Colonic mucosa (tissue), 4 donors: ENCODE data around the gene ISOC2. TPM values are rescaled to one million over a fixed set of nuclear protein-coding genes. Genes with fewer than 3 reads are reported as not detected.
"Not testable (repeated sequence)": the region's sequence is repeated elsewhere in the genome, so short reads cannot be mapped to it uniquely, and the experiment has no call there.

ENCODE experiments used
- DNase-seq: peaks from one replicate; pipeline ENCODE4 v3.0.0-alpha.2; 2020
- H3K27ac ChIP-seq: fragments of 200-600 bp; one replicate; pipeline ENCODE4 v1.8.0; 2021
- H3K27me3 ChIP-seq: fragments of 200-600 bp; one replicate; pipeline ENCODE4 v1.8.0; 2021
- H3K36me3 ChIP-seq: fragments of 200-600 bp; one replicate; pipeline ENCODE4 v1.8.0; 2021
- H3K4me1 ChIP-seq: fragments of 200-600 bp; one replicate; pipeline ENCODE4 v1.8.0; 2021; ENCODE audit warnings: mild to moderate bottlenecking
- H3K4me3 ChIP-seq: fragments of 200-600 bp; one replicate; pipeline ENCODE4 v1.8.0; 2021
- H3K9ac ChIP-seq, 2 donors: one replicate each; pipeline ENCODE4 v1.7.0; 2013; ENCODE audit warnings: control low read depth in 2 of 2, low read depth in 2 of 2, low read length in 2 of 2
- H3K9me3 ChIP-seq: fragments of 200-600 bp; one replicate; pipeline ENCODE4 v1.8.0; 2021
- intact Hi-C: fragments of 100-400 bp; cut with DNase I; formaldehyde crosslinking; loops from one replicate; pipeline ENCODE4 v1.14.1; 2022
- total RNA-seq, 2 donors: library from RNA; stranded (reverse); fragmentation: NEBNext Ultra II Directional in 1 of 2; extraction: Animal tissue kit (Norgen Biotek cat#: 25700) in 1 of 2; gene quantifications; one replicate each; pipeline ENCODE4 v1.2.1, GENCODE V29; 2021
- TF ChIP-seq, protein P1 (sequence below): fragments of 200-600 bp; IDR thresholded peaks from one replicate; pipeline ENCODE4 v1.8.0; 2022; ENCODE audit warnings: antibody characterized with exemption, mild to moderate bottlenecking
- donor health status: healthy.
- donor health status: DM: no; HTN: no; CAD: no.
- donor health status: DM: no; HTN: no; CAD: no.

Gene ISOC2
- total RNA-seq, 2 donors from 2014 or later = 89.8 to 132 TPM

DNA sequence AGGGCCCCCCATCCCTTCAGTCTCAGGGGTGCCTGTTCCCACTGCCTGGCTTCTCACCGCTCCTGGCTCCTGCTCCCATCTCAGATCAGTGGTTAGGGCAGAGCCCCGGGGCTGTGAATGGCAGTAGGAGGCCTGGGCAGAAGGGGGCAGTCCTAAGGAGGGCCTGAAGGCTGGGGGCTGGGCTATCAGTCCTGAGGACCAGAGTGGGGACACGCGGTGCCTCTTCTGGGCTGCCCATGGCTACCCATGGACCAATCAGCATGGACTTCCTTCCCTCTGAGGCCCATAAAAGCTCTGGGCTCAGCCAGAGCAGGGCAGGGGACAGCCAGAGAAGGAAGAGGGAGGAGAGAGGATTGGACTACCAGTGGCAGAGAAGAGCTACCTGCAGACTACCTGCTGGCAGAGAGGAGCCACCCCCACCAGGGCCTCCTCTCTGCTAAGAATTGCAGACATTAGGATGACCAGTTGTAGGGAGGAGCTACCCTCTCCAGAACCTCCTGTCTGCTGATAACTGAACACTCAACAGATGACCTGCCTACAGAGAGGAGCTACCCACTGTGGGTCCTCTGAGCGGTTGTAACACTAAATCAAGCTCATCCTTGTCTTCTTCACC is 41.7 kb downstream of the ISOC2 start:
- intact Hi-C loops = loop anchor here (5.0 kb wide), 2 partner anchors 127 to 277 kb away; no protein-coding TSS in a partner anchor
- no peak overlapping the region for H3K27ac ChIP-seq
- H3K27me3 ChIP-seq = no peaks in the 10 kb centered on the region
- H3K9ac ChIP-seq = no peak overlapping the region
- H3K4me1 ChIP-seq = no peaks in the 10 kb centered on the region
- TF ChIP-seq, protein P1, sequence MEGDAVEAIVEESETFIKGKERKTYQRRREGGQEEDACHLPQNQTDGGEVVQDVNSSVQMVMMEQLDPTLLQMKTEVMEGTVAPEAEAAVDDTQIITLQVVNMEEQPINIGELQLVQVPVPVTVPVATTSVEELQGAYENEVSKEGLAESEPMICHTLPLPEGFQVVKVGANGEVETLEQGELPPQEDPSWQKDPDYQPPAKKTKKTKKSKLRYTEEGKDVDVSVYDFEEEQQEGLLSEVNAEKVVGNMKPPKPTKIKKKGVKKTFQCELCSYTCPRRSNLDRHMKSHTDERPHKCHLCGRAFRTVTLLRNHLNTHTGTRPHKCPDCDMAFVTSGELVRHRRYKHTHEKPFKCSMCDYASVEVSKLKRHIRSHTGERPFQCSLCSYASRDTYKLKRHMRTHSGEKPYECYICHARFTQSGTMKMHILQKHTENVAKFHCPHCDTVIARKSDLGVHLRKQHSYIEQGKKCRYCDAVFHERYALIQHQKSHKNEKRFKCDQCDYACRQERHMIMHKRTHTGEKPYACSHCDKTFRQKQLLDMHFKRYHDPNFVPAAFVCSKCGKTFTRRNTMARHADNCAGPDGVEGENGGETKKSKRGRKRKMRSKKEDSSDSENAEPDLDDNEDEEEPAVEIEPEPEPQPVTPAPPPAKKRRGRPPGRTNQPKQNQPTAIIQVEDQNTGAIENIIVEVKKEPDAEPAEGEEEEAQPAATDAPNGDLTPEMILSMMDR = no peak
- H3K9me3 ChIP-seq = no peaks in the 10 kb centered on the region
- H3K36me3 ChIP-seq = no peaks in the 10 kb centered on the region
- no peak for DNase-seq
- H3K4me3 ChIP-seq = no peak overlapping the region

DNA sequence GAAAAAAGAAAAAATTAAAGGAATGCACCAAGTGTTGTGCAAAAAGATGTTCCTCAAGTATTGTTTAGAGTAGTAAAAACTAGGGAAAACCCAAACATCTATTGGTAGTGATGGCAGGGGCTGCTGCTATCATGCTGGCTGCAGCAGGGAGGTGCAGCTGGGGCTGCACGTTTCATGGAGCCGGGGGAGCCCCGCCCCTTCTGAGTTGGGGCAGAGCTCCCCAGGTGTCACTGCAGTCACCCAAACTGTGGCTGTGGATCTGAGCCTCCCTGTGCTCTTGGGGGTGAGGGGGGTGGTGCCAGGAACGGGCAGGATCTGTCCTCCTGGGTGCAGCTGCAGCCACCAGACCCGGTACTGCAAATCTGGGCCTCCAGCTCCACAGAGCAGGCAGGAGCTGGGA is 42.3 kb downstream of the ISOC2 start:
- no peak for DNase-seq
- H3K9me3 ChIP-seq = no peaks in the 10 kb centered on the region
- H3K4me1 ChIP-seq = no peaks in the 10 kb centered on the region
- H3K4me3 ChIP-seq = no peak overlapping the region
- H3K9ac ChIP-seq = no peak overlapping the region
- no peak overlapping the region for H3K27ac ChIP-seq
- no peaks in the 10 kb centered on the region for H3K36me3 ChIP-seq
- H3K27me3 ChIP-seq = no peaks in the 10 kb centered on the region
- TF ChIP-seq, protein P1 = no peak
- intact Hi-C loops = loop anchor here (5.0 kb wide), 2 partner anchors 127 to 277 kb away; no protein-coding TSS in a partner anchor

DNA sequence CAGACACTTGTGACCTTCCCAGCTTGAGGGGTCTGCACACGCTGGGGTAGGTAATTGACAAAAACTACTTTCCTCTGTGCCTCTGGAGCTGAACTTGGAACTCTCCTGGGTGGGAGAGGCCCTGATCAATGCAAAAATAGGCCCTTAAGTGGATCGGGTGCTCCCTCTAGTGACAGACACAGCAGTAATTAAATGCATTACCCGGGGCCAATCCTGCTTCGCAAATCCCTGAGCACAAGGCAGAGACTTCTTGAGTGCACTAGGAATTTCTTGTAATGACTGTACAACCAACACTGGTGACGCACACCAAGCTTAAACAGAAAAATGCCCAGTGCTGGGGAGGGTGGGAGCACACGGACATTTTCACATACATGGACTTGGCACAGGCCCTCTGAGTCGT is 43.3 kb downstream of the ISOC2 start:
- Histone ChIP-seq H3K9ac (no peak overlapping the region), H3K27me3 (no peaks in the 10 kb centered on the region), H3K9me3 (no peaks in the 10 kb centered on the region), H3K36me3 (no peaks in the 10 kb centered on the region), H3K4me3 (no peak overlapping the region), H3K27ac (no peak overlapping the region), H3K4me1 (no peaks in the 10 kb centered on the region)
- TF ChIP-seq, protein P1 = peak; percentile 55
- peak; percentile 73 for DNase-seq
- intact Hi-C loops = loop anchor here (5.0 kb wide), 2 partner anchors 126 to 276 kb away; no protein-coding TSS in a partner anchor

DNA sequence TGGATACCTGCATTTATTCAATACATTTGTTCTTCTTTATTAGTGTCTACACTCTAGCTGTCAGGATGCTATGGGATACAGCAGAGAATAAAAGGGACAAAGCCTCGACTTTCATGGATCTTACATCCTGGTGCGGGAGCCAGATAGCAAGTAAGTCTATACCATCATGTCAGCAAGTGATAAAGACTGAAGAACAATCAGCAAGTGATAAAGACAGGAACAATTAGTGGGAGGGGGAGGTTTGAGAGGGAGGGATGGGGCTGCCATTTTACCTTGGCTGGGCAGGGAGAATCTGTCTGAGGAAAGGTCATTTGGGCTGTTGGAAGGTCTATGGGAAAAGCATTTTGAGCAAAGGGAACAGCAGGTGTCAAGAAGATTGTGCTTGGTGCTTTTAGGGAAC is 51.3 kb downstream of the ISOC2 start:
- Histone ChIP-seq H3K9me3 (no peaks in the 10 kb centered on the region), H3K4me1 (peaks cover 6% of the 10 kb centered on the region), H3K36me3 (no peaks in the 10 kb centered on the region), H3K27ac (no peak overlapping the region), H3K27me3 (no peaks in the 10 kb centered on the region), H3K9ac (no peak overlapping the region), H3K4me3 (no peak overlapping the region)
- TF ChIP-seq, protein P1 = no peak
- intact Hi-C loops = no loop called here
- no peak for DNase-seq

DNA sequence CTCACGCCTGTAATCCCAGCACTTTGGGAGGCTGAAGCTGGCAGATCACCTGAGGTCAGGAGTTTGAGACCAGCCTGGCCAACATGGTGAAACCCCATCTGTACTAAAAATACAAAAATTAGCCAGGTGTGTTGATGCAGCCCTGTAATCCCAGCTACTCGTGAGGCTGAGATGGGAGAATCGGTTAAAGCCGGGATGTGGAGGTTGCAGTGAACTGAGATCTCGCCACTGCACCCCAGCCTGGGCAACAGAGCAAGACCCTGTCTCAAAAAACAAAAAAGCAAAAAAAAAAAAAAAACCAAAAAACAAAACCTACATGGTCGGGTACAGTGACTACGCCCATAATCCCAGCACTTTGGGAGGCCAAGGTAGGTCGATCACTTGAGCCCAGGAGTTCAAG is 52.3 kb downstream of the ISOC2 start:
- intact Hi-C loops, H3K9me3 ChIP-seq, H3K27ac ChIP-seq, H3K36me3 ChIP-seq, H3K4me1 ChIP-seq, H3K27me3 ChIP-seq, DNase-seq, H3K4me3 ChIP-seq, H3K9ac ChIP-seq: not testable (repeated sequence)

DNA sequence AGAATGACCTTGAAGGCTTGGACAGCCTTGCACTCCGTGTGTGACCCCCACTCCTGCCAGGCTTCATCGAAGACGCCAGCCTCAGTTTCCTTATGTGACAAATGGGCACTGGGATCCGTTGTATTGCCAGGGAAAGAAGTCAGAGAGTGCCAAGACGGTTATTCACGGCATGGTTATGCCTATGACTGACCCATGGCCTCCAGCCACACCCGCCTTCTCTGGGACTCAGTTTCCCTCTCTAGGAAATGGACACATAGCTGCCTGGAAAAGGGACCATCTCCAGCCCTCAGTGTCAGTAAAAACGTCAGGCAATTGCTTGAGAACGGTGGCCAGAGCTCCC is 52.9 kb downstream of the ISOC2 start:
- H3K9me3 ChIP-seq = no peaks in the 10 kb centered on the region
- no peak for DNase-seq
- TF ChIP-seq, protein P1 = no peak
- H3K36me3 ChIP-seq = no peaks in the 10 kb centered on the region
- intact Hi-C loops = no loop called here
- H3K4me1 ChIP-seq = peaks cover 6% of the 10 kb centered on the region
- H3K4me3 ChIP-seq = peak overlapping the region; percentile 97
- peak overlapping the region; percentile 92 for H3K27ac ChIP-seq
- peak overlapping the region in 1 of 2 donors; percentile 81 for H3K9ac ChIP-seq
- no peaks in the 10 kb centered on the region for H3K27me3 ChIP-seq
